SJSA1 (cell line): Measurements from ENCODE around the gene TMEM52. TPM values are rescaled to one million over a fixed set of nuclear protein-coding genes. Genes with fewer than 3 reads are reported as not detected.
A peak's percentile ranks its signal among the peaks of the same experiment; 100 is the strongest.

Experiments
- DNase-seq, 2 experiments: peaks; one replicate each; pipeline ENCODE4 v3.0.0-alpha.2; 2015 to 2020; ENCODE audit warnings: low spot score in 2 of 2, low read depth in 1 of 2
- H3K27ac ChIP-seq: fragments of 250-450 bp; sonication (Bioruptor Pico); 2 replicates; pipeline ENCODE4 v1.5.1; 2020; ENCODE audit warnings: mild to moderate bottlenecking, moderate library complexity
- H3K27me3 ChIP-seq: fragments of 250-450 bp; sonication (Bioruptor Pico); replicated peaks from 2 replicates; pipeline ENCODE4 v1.5.1; 2020; ENCODE audit warnings: mild to moderate bottlenecking, moderate library complexity
- H3K36me3 ChIP-seq: fragments of 250-450 bp; sonication (Bioruptor Pico); 2 replicates; pipeline ENCODE4 v1.5.1; 2020; ENCODE audit warnings: mild to moderate bottlenecking
- H3K4me1 ChIP-seq: fragments of 250-450 bp; sonication (Bioruptor Pico); replicated peaks from 2 replicates; pipeline ENCODE4 v1.6.1; 2021; ENCODE audit warnings: mild to moderate bottlenecking
- H3K4me3 ChIP-seq: fragments of 250-450 bp; sonication (Bioruptor Pico); 2 replicates; pipeline ENCODE4 v1.5.1; 2020; ENCODE audit warnings: mild to moderate bottlenecking
- H3K9me3 ChIP-seq: fragments of 250-450 bp; sonication (Bioruptor Pico); replicated peaks from 2 replicates; pipeline ENCODE4 v1.5.1; 2020; ENCODE audit warnings: mild to moderate bottlenecking
- total RNA-seq: library from RNA; depleted of rRNA; stranded (reverse); fragments of >200 nt; shearing (Covaris generic); gene quantifications from 2 replicates; pipeline ENCODE4 v1.2.3, GENCODE V29; 2014

Gene TMEM52
- total RNA-seq, 1 experiment from 2014 or later, result 0.87 TPM

DNA sequence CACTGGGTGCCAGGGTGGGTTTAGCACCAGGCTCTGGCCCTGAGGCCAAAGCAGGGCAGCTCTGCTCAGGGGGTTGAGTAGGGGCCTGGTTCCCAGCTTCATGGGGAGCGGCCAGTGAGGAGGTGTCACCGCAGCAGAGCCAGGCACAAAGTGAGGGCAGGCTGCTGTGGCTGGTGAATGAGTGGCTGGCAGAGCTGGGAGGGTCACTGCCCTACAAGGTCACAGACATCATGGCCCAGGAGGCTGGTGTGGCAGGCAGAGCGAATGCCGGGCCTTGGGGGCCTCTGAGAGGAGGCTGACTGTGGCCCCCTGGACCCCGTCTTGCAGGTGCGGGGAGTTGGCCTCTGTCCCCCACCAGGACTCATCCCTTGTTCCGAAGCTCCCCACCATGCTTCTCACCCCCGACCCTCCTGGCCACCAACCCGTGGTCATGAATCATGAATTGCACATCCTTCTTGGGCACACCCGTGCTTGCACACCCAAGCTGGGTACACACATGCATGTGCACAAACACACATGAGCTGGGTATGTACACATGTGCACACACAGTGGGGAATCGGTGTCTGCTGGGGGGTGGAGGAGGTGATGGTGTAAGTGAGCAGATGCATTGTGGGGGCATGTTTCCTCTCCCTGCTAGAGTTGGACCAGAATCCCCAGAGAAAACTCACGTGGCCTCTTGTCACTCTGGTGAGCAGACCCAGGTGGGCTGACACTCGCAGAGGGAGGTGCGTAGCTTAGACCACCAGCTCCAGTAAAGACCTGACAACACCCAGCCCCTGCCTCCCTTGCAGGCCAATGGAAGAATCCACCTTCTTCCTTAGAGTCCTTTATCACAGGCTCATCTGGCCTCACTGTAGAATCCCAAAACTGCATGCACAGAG lies 23.4 kb downstream of the TMEM52 start:
- H3K36me3 ChIP-seq, result peaks cover 6% of the 10 kb centered on the region
- no peak for DNase-seq
- H3K4me3 ChIP-seq, result no peak overlapping the region
- H3K27ac ChIP-seq, result no peak overlapping the region
- peaks cover 16% of the 10 kb centered on the region for H3K4me1 ChIP-seq
- H3K9me3 ChIP-seq, result no peaks in the 10 kb centered on the region
- no peaks in the 10 kb centered on the region for H3K27me3 ChIP-seq

- Histone ChIP-seq H3K4me1 (peaks cover 16% of the 10 kb centered on the region), H3K36me3 (peaks cover 9% of the 10 kb centered on the region), H3K27ac (no peak overlapping the region), H3K9me3 (no peaks in the 10 kb centered on the region), H3K4me3 (no peak overlapping the region), H3K27me3 (no peaks in the 10 kb centered on the region)
- no peak for DNase-seq
These were observed 24.0 kb downstream of the TMEM52 start for GRCh38 chr1:1895060-1895418.

GRCh38 chr1:1894354-1895059 lies 24.6 kb downstream of the TMEM52 start:
- no peaks in the 10 kb centered on the region for H3K9me3 ChIP-seq
- peaks cover 12% of the 10 kb centered on the region for H3K36me3 ChIP-seq
- no peak for DNase-seq
- no peak overlapping the region for H3K4me3 ChIP-seq
- no peak overlapping the region for H3K27ac ChIP-seq
- peaks cover 16% of the 10 kb centered on the region for H3K4me1 ChIP-seq
- H3K27me3 ChIP-seq, result no peaks in the 10 kb centered on the region

- Histone ChIP-seq H3K27me3 (no peaks in the 10 kb centered on the region), H3K4me1 (peaks cover 19% of the 10 kb centered on the region), H3K4me3 (no peak overlapping the region), H3K27ac (no peak overlapping the region), H3K9me3 (no peaks in the 10 kb centered on the region), H3K36me3 (peaks cover 12% of the 10 kb centered on the region)
- DNase-seq, result no peak
These were observed 25.1 kb downstream of the TMEM52 start for GRCh38 chr1:1893997-1894353.

GRCh38 chr1:1893291-1893985 lies 25.6 kb downstream of the TMEM52 start:
- no peak overlapping the region for H3K27ac ChIP-seq
- H3K9me3 ChIP-seq, result no peaks in the 10 kb centered on the region
- no peak for DNase-seq
- peaks cover 24% of the 10 kb centered on the region for H3K4me1 ChIP-seq
- no peaks in the 10 kb centered on the region for H3K27me3 ChIP-seq
- peaks cover 13% of the 10 kb centered on the region for H3K36me3 ChIP-seq
- H3K4me3 ChIP-seq, result no peak overlapping the region

- Histone ChIP-seq H3K27ac (no peak overlapping the region), H3K4me3 (no peak overlapping the region), H3K36me3 (peaks cover 19% of the 10 kb centered on the region), H3K27me3 (no peaks in the 10 kb centered on the region), H3K4me1 (peaks cover 31% of the 10 kb centered on the region), H3K9me3 (no peaks in the 10 kb centered on the region)
- DNase-seq, result no peak
These were observed 26.3 kb downstream of the TMEM52 start for GRCh38 chr1:1892763-1893120.

DNA sequence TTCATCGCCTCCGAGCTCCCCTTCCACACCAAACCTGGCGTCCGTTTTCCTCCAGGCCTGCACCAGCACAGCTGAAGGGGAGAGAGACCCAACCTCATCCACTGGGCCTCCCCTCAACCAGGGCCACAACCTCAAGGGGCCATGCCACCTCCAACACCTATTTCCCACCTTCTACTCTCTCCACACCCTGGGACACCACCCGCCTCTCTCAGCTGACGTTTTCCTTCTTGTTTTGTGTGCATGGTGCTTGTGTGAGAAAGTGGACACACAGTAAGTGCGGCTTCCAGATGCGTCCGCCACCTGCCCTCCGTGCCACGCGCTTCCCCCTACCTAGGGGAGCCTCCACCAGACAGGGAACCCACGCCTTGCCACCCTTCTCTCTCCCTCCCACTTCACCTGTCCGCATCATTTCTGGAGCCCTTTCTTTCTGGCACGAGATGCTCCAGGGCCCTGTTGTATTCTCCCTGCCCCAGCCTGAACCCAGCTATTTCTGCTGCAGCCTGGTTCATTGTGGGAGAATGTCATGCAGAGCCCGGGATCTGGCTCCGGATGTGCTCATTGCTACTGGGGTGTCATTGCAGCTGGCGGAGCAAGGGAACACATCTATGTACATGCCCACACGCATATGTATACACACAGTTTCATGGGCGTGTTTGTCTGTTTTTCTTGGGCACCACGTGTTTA lies 26.9 kb downstream of the TMEM52 start:
- H3K9me3 ChIP-seq, result no peaks in the 10 kb centered on the region
- no peaks in the 10 kb centered on the region for H3K27me3 ChIP-seq
- peak overlapping the region; percentile 98 for H3K4me3 ChIP-seq
- peaks cover 33% of the 10 kb centered on the region for H3K4me1 ChIP-seq
- no peak for DNase-seq
- no peak overlapping the region for H3K27ac ChIP-seq
- peaks cover 24% of the 10 kb centered on the region for H3K36me3 ChIP-seq

DNA sequence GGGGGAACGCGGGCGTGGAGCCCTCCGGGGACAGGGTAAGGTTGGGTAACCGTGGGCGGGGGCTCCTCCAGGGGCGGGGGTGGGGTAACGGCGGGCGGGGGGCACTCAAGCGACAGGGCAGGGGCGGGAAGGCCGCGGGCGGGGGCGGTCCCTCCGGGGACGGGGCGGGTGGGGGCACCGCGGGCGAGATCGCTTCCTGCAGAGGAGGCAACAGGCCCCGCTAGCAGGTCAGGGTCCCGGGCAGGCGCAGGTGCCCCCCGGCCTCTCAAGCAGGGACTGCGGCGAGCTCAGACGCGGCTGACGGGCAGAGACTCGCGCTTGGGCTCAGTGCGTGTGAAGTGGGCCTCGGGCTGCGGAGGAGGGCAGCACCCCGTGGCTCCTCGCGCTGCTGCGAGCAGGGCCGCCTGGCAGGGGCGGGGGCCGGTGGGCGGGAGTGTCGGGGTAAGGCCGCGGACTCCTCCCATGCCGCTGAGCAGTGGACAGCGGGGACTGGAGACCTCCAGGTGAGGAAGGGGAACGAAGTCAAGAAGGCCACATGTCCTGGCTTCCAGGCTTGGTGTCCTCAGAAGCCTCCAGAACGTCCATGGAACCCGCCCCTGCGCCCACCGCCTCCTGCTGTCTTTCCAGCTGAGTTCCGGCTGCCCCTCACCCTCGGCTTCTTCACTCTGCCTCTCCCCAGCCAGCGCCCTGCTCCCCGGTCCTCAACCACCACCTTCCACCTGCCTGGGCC lies 27.6 kb downstream of the TMEM52 start:
- peak; percentile 39 to 71 for DNase-seq
- Histone ChIP-seq H3K4me3 (peak overlapping the region; percentile 98), H3K9me3 (no peaks in the 10 kb centered on the region), H3K36me3 (peaks cover 28% of the 10 kb centered on the region), H3K27me3 (no peaks in the 10 kb centered on the region), H3K27ac (peak overlapping the region; percentile 60), H3K4me1 (peaks cover 27% of the 10 kb centered on the region)

DNA sequence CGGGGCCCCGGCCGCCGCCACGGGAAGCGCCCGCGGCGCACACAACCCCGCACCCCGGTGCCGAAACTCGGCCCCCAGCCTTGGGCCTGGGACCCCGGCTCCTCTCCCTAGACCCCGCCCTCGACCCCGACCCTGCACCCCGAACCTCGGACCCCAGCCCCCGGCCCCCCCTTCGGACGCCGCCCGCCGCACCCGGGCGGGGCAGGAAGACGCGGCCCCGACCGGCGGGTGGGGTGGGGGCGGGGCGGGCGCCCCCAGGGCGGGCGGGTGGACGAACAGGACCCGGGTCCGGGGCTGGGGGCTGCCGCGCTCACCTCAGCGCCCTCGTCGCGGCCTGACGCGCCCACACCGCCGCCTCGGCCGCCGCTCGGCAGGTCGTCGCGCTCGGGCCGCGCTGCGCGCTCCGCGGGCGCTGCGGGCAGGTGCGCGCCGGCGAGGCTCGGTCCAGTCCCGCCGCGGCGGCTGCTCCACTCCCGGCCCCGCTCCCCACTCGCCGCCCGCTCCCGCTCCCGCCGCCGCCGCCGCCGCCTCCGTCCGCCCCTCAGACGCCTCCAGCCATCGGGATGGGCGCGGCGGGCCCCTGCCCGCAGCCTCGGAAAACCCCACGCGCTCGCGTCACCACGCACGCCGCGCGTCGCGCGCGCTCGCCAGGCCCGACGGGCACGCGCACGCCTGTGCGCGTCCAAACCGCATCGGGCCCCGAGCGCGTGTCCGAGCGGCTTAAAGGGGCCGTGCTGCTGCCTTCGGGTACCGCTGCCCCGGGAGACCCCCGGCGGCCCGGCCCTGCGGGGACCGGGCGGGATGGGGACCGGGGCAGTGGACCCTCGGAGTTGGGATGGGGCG lies 28.4 kb downstream of the TMEM52 start, which contains the start of gene GNB1:
TSS of gene GNB1 (minus strand) at position 582 of the 843 bp plus-strand sequence. CDS start 65,634 bp downstream, outside the sequence.
- H3K4me3 ChIP-seq, result peak within 1 kb of the TSS; percentile 98
- peaks cover 32% of the 10 kb centered on the region for H3K36me3 ChIP-seq
- peak within 1 kb of the TSS; percentile 90 for H3K27ac ChIP-seq
- H3K9me3 ChIP-seq, result no peaks in the 10 kb centered on the region
- peak; percentile 81 to 86 for DNase-seq
- H3K4me1 ChIP-seq, result peaks cover 27% of the 10 kb centered on the region
- no peaks in the 10 kb centered on the region for H3K27me3 ChIP-seq

DNA sequence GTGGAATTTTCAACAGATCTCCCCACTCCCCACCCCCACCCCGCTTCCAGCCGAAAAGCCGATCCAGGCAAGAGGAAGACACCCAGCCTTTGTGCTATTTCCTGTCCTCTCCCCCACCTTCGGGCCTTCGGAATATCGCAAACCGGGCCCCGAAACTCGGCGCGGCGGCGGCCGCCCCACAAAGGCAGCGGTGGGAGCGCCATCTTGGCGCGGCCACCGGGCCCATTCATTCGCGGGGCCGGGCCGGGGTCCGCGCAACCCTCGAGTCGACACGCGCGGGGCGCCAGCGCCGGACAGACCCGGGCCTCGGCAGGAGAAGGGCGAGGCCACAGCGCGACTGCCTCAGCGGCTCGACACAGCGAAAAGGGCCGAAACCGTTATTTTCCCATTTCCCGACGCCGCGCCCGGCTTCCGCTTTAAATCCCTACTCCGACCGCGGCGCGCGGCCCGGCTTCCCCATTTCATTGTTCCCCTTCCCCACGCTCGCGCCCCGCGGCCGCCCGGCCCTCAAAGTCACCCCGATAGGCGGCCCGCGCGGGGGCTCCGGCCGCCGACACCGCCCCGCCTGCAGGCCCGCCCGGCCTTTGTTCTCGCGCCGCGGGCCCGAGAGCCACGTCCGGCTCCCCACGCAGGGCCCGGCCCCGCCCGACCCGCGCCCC lies 29.1 kb downstream of the TMEM52 start:
- Histone ChIP-seq H3K36me3 (peaks cover 35% of the 10 kb centered on the region), H3K27me3 (no peaks in the 10 kb centered on the region), H3K9me3 (no peaks in the 10 kb centered on the region), H3K27ac (peak overlapping the region; percentile 90), H3K4me3 (peak overlapping the region; percentile 98), H3K4me1 (peaks cover 27% of the 10 kb centered on the region)
- DNase-seq, result peak in 1 of 2 experiments; percentile 53

GRCh38 chr1:1889090-1889750 lies 29.9 kb downstream of the TMEM52 start:
- Histone ChIP-seq H3K4me3 (peak overlapping the region; percentile 98), H3K4me1 (peaks cover 27% of the 10 kb centered on the region), H3K36me3 (peaks cover 42% of the 10 kb centered on the region), H3K27ac (peak overlapping the region; percentile 90), H3K27me3 (no peaks in the 10 kb centered on the region), H3K9me3 (no peaks in the 10 kb centered on the region)
- peak in 1 of 2 experiments; percentile 41 for DNase-seq
